ENCODE measurements around the gene ZNF862. TPM values are rescaled to one million over a fixed set of nuclear protein-coding genes. Genes with fewer than 3 reads are reported as not detected.

ZNF862 gene
- total and polyA plus RNA-seq, 7 donors, result 0.92 to 23.8 (median 12.5) TPM

GRCh38 chr7:149838992-149839408, 825 bp downstream of the ZNF862 start:
- Histone ChIP-seq H3K27me3 (no peaks in the 10 kb centered on the region), H3K9me3 (no peaks in the 10 kb centered on the region), H3K36me3 (no peaks in the 10 kb centered on the region), H3K4me3 (peak overlapping the region; percentile 74 to 100 (median 96)), H3K27ac (peak overlapping the region; percentile 89 to 98 (median 98)), H3K4me1 (peaks cover 0 to 15% (median 9%) of the 10 kb centered on the region in 4 donors)
- peak; percentile 54 for DNase-seq
- intact Hi-C loops (cut with DNase I), result loop anchor here (1.0 to 2.0 kb wide), 2 partner anchors 34 to 68 kb away; partner anchors contain the start of gene ATP6V0E2
- 11 to 31% methylated on average over 6 of the region's 6 CpGs for WGBS, 2 donors
- TF ChIP-seq POLR2A (IDR thresholded peaks at IDR 0.05) (no peak), CTCF (IDR thresholded peaks at IDR 0.05) (no peak), EP300 (IDR thresholded peaks at IDR 0.05) (no peak), POLR2AphosphoS5 (IDR thresholded peaks at IDR 0.05) (no peak)

- Histone ChIP-seq H3K36me3 (no peaks in the 10 kb centered on the region), H3K4me3 (no peak overlapping the region), H3K9me3 (no peaks in the 10 kb centered on the region), H3K4me1 (peaks cover 0 to 15% (median 9%) of the 10 kb centered on the region in 4 donors), H3K27me3 (no peaks in the 10 kb centered on the region), H3K27ac (no peak overlapping the region)
- intact Hi-C loops (cut with DNase I), result loop anchor here (2.0 kb wide), 1 partner anchor 33 kb away; the partner anchor contains the start of gene ATP6V0E2
- DNase-seq, result peak; percentile 12
- TF ChIP-seq CTCF (IDR thresholded peaks at IDR 0.05) (no peak), POLR2AphosphoS5 (IDR thresholded peaks at IDR 0.05) (no peak), EP300 (IDR thresholded peaks at IDR 0.05) (no peak), POLR2A (IDR thresholded peaks at IDR 0.05) (no peak)
- WGBS, 2 donors, result 97 to 98% methylated on average over 5 of the region's 5 CpGs
Measured at GRCh38 chr7:149839933-149840332, 1.8 kb downstream of the ZNF862 start.

GRCh38 chr7:149843566-149843965, 5.4 kb downstream of the ZNF862 start:
- peak; percentile 33 for DNase-seq
- H3K4me3 ChIP-seq, result no peak overlapping the region
- H3K27me3 ChIP-seq, result no peaks in the 10 kb centered on the region
- WGBS, 2 donors, result 95% methylated on average over 9 of the region's 9 CpGs
- H3K9me3 ChIP-seq, result no peaks in the 10 kb centered on the region
- peaks cover 0 to 30% (median 2%) of the 10 kb centered on the region in 4 donors for H3K36me3 ChIP-seq
- TF ChIP-seq POLR2AphosphoS5 (IDR thresholded peaks at IDR 0.05) (no peak), POLR2A (IDR thresholded peaks at IDR 0.05) (no peak), CTCF (IDR thresholded peaks at IDR 0.05) (no peak), EP300 (IDR thresholded peaks at IDR 0.05) (no peak)
- intact Hi-C loops (cut with DNase I), result no loop called here
- peaks cover 0 to 13% (median 5%) of the 10 kb centered on the region in 4 donors for H3K4me1 ChIP-seq
- H3K27ac ChIP-seq, result no peak overlapping the region

GRCh38 chr7:149844445-149844844, 6.3 kb downstream of the ZNF862 start:
- WGBS, 2 donors, result 51 to 68% methylated on average over 6 of the region's 6 CpGs
- TF ChIP-seq POLR2AphosphoS5 (IDR thresholded peaks at IDR 0.05), result no peak
- TF ChIP-seq EP300 (IDR thresholded peaks at IDR 0.05), result no peak
- no peak for TF ChIP-seq POLR2A (IDR thresholded peaks at IDR 0.05)
- no peak for TF ChIP-seq CTCF (IDR thresholded peaks at IDR 0.05)
- Histone ChIP-seq H3K9me3 (no peaks in the 10 kb centered on the region), H3K4me3 (no peak overlapping the region), H3K4me1 (peaks cover 0 to 4% (median 2%) of the 10 kb centered on the region in 4 donors), H3K36me3 (peaks cover 0 to 39% (median 5%) of the 10 kb centered on the region in 4 donors), H3K27ac (no peak overlapping the region), H3K27me3 (no peaks in the 10 kb centered on the region)
- intact Hi-C loops (cut with DNase I), result no loop called here
- no peak for DNase-seq
